Peyer's patch (tissue), 4 donors: ENCODE data around the gene ATG101.

ENCODE experiments used
- POLR2A ChIP-seq, 2 donors: fragments of 450-650 bp; IDR thresholded peaks; one replicate each; pipeline ENCODE4 v1.5.1; 2017; ENCODE audit warnings: antibody characterized with exemption in 2 of 2, mild to moderate bottlenecking in 2 of 2, moderate library complexity in 2 of 2
- TF ChIP-seq, protein P1 (sequence below), 6 experiments: fragments of 450-650 bp in 4 of 6; fragments of 200-600 bp in 2 of 6; sonication (generic) in 1 of 6; IDR thresholded peaks; one replicate each; pipeline ENCODE4 v1.5.1; 2017 to 2019; ENCODE audit warnings: antibody characterized with exemption in 6 of 6, mild to moderate bottlenecking in 3 of 6, moderate library complexity in 1 of 6

DNA sequence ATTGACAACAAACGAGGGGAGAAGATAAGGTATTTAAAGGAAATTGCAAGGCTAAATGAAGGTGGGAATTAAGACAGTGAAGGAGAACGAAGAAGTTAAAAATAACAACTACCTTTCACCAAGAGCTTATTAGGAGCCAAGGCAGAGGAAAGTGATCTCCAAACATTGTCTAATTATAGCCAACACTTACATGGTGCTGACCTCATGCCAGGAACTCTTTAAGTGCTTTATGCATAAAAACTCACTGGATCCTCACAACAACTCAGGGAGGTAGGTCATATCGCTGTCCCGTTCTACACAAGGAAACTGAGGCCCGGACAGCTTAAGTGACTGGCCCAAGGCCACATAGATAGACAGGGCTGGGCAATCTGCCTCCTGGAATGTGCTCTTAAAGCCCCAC lies 43.5 kb upstream of the ATG101 start:
- TF ChIP-seq, protein P1, sequence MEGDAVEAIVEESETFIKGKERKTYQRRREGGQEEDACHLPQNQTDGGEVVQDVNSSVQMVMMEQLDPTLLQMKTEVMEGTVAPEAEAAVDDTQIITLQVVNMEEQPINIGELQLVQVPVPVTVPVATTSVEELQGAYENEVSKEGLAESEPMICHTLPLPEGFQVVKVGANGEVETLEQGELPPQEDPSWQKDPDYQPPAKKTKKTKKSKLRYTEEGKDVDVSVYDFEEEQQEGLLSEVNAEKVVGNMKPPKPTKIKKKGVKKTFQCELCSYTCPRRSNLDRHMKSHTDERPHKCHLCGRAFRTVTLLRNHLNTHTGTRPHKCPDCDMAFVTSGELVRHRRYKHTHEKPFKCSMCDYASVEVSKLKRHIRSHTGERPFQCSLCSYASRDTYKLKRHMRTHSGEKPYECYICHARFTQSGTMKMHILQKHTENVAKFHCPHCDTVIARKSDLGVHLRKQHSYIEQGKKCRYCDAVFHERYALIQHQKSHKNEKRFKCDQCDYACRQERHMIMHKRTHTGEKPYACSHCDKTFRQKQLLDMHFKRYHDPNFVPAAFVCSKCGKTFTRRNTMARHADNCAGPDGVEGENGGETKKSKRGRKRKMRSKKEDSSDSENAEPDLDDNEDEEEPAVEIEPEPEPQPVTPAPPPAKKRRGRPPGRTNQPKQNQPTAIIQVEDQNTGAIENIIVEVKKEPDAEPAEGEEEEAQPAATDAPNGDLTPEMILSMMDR (IDR thresholded peaks at IDR 0.05) = no peak
- TF ChIP-seq POLR2A (IDR thresholded peaks at IDR 0.05) = no peak
